ENCODE measurements around the gene GPSM3.

DNA sequence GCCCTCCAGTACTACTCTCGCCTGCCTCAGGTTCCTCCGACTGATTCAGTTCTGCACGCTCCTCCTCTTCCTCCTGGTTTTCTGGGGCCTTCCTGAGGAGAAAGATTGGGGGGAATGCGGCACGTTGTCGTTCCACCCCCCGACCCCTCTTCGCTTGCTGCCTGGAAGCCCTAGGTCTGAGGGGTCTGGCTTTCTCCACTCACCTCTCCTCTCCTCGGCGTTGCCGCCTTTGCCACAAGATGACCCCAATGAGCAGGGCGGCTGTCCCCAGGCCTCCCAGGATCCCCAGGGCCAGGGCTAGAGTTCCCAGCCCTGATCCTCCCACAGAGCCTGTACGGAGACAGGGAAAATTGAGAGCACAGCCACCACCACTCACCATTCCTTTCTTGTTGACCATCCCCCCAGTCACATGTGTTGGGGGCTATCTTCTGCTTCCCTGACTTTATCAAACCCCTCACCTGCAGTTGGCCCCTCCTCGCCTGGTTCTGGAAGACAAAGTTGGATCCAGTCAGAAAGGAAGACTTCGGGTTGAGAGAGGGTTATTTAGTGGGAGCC lies 11.2 kb downstream of the GPSM3 start:
- TF ChIP-seq, protein P1, sequence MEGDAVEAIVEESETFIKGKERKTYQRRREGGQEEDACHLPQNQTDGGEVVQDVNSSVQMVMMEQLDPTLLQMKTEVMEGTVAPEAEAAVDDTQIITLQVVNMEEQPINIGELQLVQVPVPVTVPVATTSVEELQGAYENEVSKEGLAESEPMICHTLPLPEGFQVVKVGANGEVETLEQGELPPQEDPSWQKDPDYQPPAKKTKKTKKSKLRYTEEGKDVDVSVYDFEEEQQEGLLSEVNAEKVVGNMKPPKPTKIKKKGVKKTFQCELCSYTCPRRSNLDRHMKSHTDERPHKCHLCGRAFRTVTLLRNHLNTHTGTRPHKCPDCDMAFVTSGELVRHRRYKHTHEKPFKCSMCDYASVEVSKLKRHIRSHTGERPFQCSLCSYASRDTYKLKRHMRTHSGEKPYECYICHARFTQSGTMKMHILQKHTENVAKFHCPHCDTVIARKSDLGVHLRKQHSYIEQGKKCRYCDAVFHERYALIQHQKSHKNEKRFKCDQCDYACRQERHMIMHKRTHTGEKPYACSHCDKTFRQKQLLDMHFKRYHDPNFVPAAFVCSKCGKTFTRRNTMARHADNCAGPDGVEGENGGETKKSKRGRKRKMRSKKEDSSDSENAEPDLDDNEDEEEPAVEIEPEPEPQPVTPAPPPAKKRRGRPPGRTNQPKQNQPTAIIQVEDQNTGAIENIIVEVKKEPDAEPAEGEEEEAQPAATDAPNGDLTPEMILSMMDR (IDR thresholded peaks at IDR 0.05), result no peak
- no peak for TF ChIP-seq POLR2A (IDR thresholded peaks at IDR 0.05; ENCODE audit: low read depth)
